Neuron (in vitro differentiated cells): Measurements from ENCODE around the gene TOMM7.
"Not testable (repeated sequence)": the region's sequence is repeated elsewhere in the genome, so short reads cannot be mapped to it uniquely, and the experiment has no call there.

Source experiments
- H2AFZ ChIP-seq: one replicate; pipeline ENCODE4 v1.6.1; 2013; ENCODE audit warnings: low read depth, mild to moderate bottlenecking, inconsistent platforms, low read length, moderate library complexity
- H3K27me3 ChIP-seq: one replicate; pipeline ENCODE4 v1.6.1; 2013; ENCODE audit warnings: low read length; ENCODE audit not compliant: insufficient read depth
- H3K36me3 ChIP-seq: one replicate; pipeline ENCODE4 v1.6.1; 2013; ENCODE audit warnings: low read length; ENCODE audit not compliant: insufficient read depth
- H3K4me1 ChIP-seq: one replicate; pipeline ENCODE4 v1.6.1; 2013; ENCODE audit warnings: low read length; ENCODE audit not compliant: insufficient read depth
- H3K4me3 ChIP-seq: 2 replicates; pipeline ENCODE4 v1.5.1; 2013; ENCODE audit warnings: mild to moderate bottlenecking, low read length, moderate library complexity
- H3K9me3 ChIP-seq: one replicate; pipeline ENCODE4 v1.6.1; 2013; ENCODE audit warnings: low read length

The TOMM7 gene

DNA sequence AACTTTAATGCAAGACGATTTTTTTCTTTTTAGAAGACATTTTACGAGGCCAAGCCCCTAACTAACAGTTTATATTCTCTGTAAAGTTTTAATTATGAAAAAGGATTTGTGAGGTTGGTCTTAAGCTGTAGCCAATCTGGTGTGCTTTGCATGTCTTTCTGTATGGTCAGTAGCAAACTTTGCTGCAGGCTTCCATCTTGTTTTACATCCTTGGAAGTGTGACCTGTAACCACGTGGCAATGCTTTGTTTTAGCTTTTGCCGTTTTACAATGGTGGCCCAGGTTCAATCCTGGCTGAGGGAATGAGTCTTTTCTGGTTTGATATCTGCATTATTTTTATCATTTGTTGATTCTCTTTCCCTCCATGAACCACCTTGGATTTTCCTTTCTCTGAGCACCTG is 19.8 kb downstream of the TOMM7 start:
- not testable (repeated sequence) for H3K4me3 ChIP-seq, H3K9me3 ChIP-seq, H2AFZ ChIP-seq, H3K27me3 ChIP-seq, H3K36me3 ChIP-seq
- H3K4me1 ChIP-seq: peaks cover 13% of the 10 kb centered on the region

- Histone ChIP-seq H3K4me3 (no peak overlapping the region), H3K27me3 (no peaks in the 10 kb centered on the region), H3K36me3 (no peaks in the 10 kb centered on the region)
Measured at GRCh38 chr7:22802426-22802825, 20.2 kb downstream of the TOMM7 start.

DNA sequence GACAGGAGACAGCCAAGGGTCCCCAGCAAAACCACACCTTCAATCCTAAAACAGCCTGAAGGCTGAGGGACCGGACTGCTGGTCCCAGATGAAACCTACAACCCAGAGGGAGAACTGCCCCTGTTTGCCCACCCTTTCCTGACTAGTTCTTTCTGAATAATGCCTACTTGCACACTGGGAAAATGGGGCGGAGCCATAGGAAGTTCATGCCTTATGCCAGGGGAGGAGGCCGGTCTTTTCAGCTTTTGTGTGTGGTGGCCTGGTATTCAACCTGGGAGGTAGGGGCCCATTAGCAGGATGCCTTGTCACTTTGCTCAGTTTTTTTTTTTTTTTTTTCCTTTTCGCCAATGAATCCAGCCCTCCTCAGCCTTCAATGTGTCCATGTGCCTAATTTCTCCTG is 20.7 kb downstream of the TOMM7 start:
- no peak overlapping the region for H2AFZ ChIP-seq
- H3K4me1 ChIP-seq: peaks cover 13% of the 10 kb centered on the region
- H3K27me3 ChIP-seq: no peaks in the 10 kb centered on the region
- H3K4me3 ChIP-seq: no peak overlapping the region
- no peaks in the 10 kb centered on the region for H3K36me3 ChIP-seq
- H3K9me3 ChIP-seq: no peaks in the 10 kb centered on the region

More at GRCh38 chr7:22802426-22802825, 20.2 kb downstream of the TOMM7 start:
- Histone ChIP-seq H3K9me3 (no peaks in the 10 kb centered on the region), H3K4me1 (peaks cover 13% of the 10 kb centered on the region), H2AFZ (no peak overlapping the region)

DNA sequence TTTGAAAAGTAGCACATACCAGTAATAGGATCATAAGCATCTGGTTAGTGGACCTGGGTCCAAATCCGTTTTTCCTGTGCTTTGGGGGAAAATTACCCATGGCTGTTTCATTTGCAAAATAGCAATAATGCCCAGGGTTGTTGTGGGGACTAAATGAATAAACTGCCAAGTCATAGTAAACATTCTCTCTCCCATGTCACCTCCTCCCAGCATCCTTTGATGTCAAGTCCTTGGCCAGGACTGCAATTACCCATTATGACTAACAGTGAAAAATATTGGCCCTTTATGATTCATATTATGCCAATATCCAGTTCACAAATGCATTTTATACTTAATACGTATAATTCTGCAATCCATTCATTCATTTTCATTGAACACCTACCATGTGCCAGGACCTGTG is 23.0 kb downstream of the TOMM7 start:
- Histone ChIP-seq H2AFZ (no peak overlapping the region), H3K36me3 (no peaks in the 10 kb centered on the region), H3K4me1 (peaks cover 13% of the 10 kb centered on the region), H3K4me3 (no peak overlapping the region), H3K9me3 (no peaks in the 10 kb centered on the region), H3K27me3 (no peaks in the 10 kb centered on the region)

DNA sequence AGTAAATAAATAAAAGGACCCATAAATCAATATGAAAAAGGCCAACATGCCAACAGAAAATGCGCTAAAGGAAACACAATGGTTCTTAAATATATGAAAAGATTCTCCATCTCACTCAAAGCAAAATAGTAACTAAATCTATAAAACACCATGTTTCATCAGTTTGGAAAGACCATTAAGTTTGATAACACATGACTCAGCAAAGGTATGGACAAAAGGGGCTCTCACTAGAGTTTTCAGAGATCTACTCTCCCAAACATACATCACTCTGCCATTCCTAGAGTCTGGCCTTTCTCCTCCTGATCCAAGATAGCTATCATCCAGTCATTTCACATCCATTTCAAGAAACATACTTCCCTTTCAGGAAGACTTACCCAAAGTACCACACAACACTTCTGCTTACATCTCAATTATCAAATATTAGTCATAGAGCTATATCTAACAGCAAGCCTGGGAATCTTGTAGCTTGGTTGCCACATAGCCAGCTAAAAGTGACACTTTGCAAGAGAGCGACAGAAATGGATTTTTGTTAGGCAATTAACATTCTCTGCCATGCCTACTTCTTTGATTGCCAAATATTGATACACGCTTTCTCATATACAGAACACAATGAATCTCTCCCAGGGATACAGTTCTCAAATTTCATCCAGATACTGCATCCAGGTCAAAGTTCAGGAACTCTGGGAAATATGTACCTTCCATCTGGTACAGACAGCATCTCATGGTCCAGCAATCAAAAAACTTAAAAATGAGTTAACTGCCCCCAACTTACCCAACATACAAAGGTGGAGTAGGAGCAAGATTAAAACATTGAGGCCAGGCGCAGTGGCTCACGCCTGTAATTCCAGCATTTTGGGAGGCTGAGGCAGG is 28.8 kb downstream of the TOMM7 start:
- Histone ChIP-seq H3K9me3 (no peaks in the 10 kb centered on the region), H2AFZ (no peak overlapping the region), H3K36me3 (no peaks in the 10 kb centered on the region), H3K4me3 (no peak overlapping the region), H3K27me3 (no peaks in the 10 kb centered on the region), H3K4me1 (no peaks in the 10 kb centered on the region)

GRCh38 chr7:22791204-22792158 is 31.2 kb downstream of the TOMM7 start:
- no peak overlapping the region for H2AFZ ChIP-seq
- H3K27me3 ChIP-seq: no peaks in the 10 kb centered on the region
- H3K9me3 ChIP-seq: no peaks in the 10 kb centered on the region
- no peaks in the 10 kb centered on the region for H3K4me1 ChIP-seq
- H3K36me3 ChIP-seq: no peaks in the 10 kb centered on the region
- H3K4me3 ChIP-seq: no peak overlapping the region

GRCh38 chr7:22790640-22791039 is 32.0 kb downstream of the TOMM7 start:
- not testable (repeated sequence) for H3K4me1 ChIP-seq, H3K9me3 ChIP-seq, H2AFZ ChIP-seq, H3K4me3 ChIP-seq, H3K36me3 ChIP-seq, H3K27me3 ChIP-seq

DNA sequence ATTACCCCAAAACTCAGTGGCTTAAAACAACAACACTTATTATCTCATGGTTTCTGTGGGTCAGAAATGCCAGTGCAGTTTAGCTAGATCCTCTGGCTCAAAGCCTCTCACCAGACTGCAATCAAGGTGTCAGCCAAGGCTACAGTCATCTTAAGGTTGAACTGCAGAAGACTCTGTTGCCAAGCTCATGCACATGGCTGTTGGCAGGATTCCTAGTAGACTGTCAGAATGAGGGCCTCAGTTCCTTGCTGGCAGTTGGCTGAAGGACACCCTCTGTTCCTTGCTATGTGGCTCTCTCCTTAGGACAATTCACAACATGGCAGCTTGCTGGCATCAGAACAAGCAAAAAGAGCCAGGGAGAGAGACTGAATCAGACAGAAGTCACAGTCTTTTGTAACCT is 34.7 kb downstream of the TOMM7 start:
- H3K9me3 ChIP-seq: no peaks in the 10 kb centered on the region
- H3K4me3 ChIP-seq: no peak overlapping the region
- H3K4me1 ChIP-seq: no peaks in the 10 kb centered on the region
- H3K36me3 ChIP-seq: no peaks in the 10 kb centered on the region
- no peaks in the 10 kb centered on the region for H3K27me3 ChIP-seq
- no peak overlapping the region for H2AFZ ChIP-seq

DNA sequence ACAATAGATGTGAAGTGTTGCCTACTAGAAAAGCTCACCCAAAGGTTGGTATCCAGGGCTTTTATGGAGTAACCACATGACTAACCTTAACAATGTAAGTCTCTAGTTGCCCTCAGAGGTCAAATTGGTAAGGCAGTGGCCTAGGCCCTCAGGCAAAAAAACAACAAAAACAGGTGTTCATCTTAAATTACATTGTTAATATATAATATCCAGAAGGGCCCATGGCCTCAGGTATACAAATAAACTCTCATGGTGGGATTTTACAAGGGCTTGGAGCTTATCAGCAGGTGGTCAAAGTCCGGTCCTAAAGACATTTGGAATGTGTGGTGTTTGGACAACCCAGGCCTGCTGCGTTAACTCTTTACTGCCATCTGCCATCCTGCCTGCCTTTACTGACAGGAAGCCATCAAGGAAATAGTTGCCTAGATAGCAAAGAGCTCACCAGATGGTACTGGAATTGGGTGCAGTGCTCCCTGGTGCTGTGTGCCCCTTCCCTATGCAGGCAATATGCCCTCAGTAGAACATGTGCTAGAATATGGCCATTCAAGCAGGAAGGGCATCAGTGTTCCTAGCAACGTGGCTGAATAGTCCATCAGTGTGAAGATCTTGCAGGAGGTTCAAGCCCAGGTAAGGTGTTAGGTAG is 36.2 kb downstream of the TOMM7 start:
- Histone ChIP-seq H3K36me3 (no peaks in the 10 kb centered on the region), H2AFZ (no peak overlapping the region), H3K4me1 (no peaks in the 10 kb centered on the region)

GRCh38 chr7:22784346-22784745 is 38.3 kb downstream of the TOMM7 start:
- no peak overlapping the region for H3K4me3 ChIP-seq
- H3K9me3 ChIP-seq: no peaks in the 10 kb centered on the region
- no peak overlapping the region for H2AFZ ChIP-seq
- no peaks in the 10 kb centered on the region for H3K4me1 ChIP-seq
- H3K36me3 ChIP-seq: no peaks in the 10 kb centered on the region
- H3K27me3 ChIP-seq: no peaks in the 10 kb centered on the region

More for the DNA sequence above, 36.2 kb downstream of the TOMM7 start:
- Histone ChIP-seq H3K9me3 (no peaks in the 10 kb centered on the region), H3K27me3 (no peaks in the 10 kb centered on the region), H3K4me3 (no peak overlapping the region)

GRCh38 chr7:22783421-22783820 is 39.2 kb downstream of the TOMM7 start:
- no peak overlapping the region for H3K4me3 ChIP-seq
- H2AFZ ChIP-seq: no peak overlapping the region
- no peaks in the 10 kb centered on the region for H3K9me3 ChIP-seq
- H3K27me3 ChIP-seq: no peaks in the 10 kb centered on the region
- H3K4me1 ChIP-seq: no peaks in the 10 kb centered on the region
- no peaks in the 10 kb centered on the region for H3K36me3 ChIP-seq

DNA sequence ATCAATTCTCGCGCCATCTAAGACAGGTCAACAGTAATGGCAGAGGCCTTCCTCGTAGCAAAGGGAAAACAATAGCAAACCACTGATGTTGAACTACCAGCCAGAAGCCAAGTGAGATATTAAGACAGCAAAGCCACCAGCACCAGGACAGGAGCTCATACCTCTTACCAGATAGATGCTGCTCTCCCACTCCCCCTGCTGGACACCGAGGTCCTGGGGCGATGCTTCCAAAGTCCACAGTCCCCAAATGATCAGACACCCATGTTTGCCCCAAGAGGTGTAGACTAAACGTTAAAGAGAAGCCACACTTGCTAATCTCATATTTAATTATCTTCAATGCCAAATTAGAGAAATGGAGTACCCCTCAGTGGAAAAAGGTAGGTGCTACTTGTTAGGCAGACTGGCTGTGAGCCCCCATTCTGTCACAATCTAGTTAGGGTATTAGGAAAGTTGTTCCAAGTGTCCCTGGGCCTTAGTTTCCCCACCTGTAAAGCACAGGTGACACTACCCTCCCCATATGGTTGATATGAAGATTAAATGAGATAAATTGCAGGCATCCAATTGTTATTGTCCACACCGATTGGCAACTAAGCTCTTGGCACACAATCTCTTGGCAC is 39.9 kb downstream of the TOMM7 start:
- no peaks in the 10 kb centered on the region for H3K36me3 ChIP-seq

More for the DNA sequence above, 39.9 kb downstream of the TOMM7 start:
- H3K4me1 ChIP-seq: no peaks in the 10 kb centered on the region
- H3K9me3 ChIP-seq: no peaks in the 10 kb centered on the region
- no peaks in the 10 kb centered on the region for H3K27me3 ChIP-seq
- no peak overlapping the region for H3K4me3 ChIP-seq
- no peak overlapping the region for H2AFZ ChIP-seq
